Keratinocyte (primary cell): ENCODE measurements around the gene ARL6IP6.

Experiments
- EZH2 ChIP-seq: IDR thresholded peaks from one replicate; pipeline ENCODE4 v1.6.1; 2012; ENCODE audit warnings: inconsistent platforms, mild to moderate bottlenecking, low read length, moderate library complexity
- TF ChIP-seq, protein P1 (sequence below), 3 experiments: IDR thresholded peaks in 1 of 3; conservative IDR thresholded peaks in 1 of 3; optimal IDR thresholded peaks in 1 of 3; 2 replicates in 2 of 3; 3 replicates in 1 of 3; pipeline versions ENCODE3 to v1.5.1; 2011; ENCODE audit warnings: low read length in 3 of 3, mild to moderate bottlenecking in 3 of 3, moderate library complexity in 2 of 3, control low read depth in 1 of 3, inconsistent platforms in 1 of 3; ENCODE audit not compliant: insufficient read depth in 2 of 3; ENCODE audit errors: extremely low read depth in 1 of 3

DNA sequence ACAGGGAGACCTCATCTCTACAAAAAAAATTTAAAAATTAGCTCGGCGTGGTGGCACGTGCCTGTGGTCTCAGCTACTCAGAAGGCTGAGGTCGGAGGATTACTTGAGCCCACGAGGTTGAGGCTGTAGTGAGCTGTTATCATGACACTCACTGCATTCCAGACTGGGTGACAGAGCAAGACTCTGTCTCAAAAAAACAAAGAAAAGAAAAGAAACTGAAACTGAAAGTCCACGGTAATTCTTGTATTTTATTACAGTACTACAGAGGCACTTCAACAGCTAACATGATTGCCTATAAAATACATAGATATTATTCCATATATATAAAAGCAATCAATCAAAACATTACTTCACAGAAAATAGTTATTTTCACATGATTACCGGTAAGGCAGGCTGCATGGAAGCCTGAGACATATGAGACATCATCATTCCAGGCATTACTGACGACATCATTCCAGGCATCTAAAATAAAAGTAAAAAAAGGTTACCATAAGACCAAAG is 24.2 kb upstream of the ARL6IP6 start:
- TF ChIP-seq, protein P1, sequence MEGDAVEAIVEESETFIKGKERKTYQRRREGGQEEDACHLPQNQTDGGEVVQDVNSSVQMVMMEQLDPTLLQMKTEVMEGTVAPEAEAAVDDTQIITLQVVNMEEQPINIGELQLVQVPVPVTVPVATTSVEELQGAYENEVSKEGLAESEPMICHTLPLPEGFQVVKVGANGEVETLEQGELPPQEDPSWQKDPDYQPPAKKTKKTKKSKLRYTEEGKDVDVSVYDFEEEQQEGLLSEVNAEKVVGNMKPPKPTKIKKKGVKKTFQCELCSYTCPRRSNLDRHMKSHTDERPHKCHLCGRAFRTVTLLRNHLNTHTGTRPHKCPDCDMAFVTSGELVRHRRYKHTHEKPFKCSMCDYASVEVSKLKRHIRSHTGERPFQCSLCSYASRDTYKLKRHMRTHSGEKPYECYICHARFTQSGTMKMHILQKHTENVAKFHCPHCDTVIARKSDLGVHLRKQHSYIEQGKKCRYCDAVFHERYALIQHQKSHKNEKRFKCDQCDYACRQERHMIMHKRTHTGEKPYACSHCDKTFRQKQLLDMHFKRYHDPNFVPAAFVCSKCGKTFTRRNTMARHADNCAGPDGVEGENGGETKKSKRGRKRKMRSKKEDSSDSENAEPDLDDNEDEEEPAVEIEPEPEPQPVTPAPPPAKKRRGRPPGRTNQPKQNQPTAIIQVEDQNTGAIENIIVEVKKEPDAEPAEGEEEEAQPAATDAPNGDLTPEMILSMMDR (optimal IDR thresholded peaks at IDR 0.05 in 1 of 3, IDR thresholded peaks at IDR 0.05 in 1 of 3, conservative IDR thresholded peaks at IDR 0.05 in 1 of 3; ENCODE audit: extremely low read depth in 1 of 3, insufficient read depth in 2 of 3, low read length in 3 of 3) = no peak
- TF ChIP-seq EZH2 = no peak
